Right atrium auricular region (tissue), 2 donors: ENCODE measurements around the gene CDK10. TPM values are rescaled to one million over a fixed set of nuclear protein-coding genes. Genes with fewer than 3 reads are reported as not detected.
A peak's percentile ranks its signal among the peaks of the same experiment; 100 is the strongest.

ENCODE experiments used
- DNase-seq: peaks from one replicate; pipeline ENCODE4 v3.0.0-alpha.2; 2019; ENCODE audit warnings: low spot score
- H3K27ac ChIP-seq, 2 donors: fragments of 200-600 bp; sonication (generic); 1 replicate in 1 of 2; 2 replicates in 1 of 2; pipeline ENCODE4 v1.5.1; 2016 to 2019
- H3K27me3 ChIP-seq, 2 donors: fragments of 200-600 bp; sonication (generic); one replicate each; pipeline versions ENCODE4 v1.5.1 to v1.6.0; 2017 to 2019
- H3K36me3 ChIP-seq: fragments of 200-600 bp; sonication (generic); one replicate; pipeline ENCODE4 v1.5.1; 2016
- H3K4me1 ChIP-seq, 2 donors: fragments of 200-600 bp; sonication (generic); one replicate each; pipeline versions ENCODE4 v1.5.1 to v1.6.0; 2017 to 2019
- H3K4me3 ChIP-seq, 2 donors: fragments of 200-600 bp; sonication (generic); 1 replicate in 1 of 2; 2 replicates in 1 of 2; pipeline ENCODE4 v1.5.1; 2017 to 2019; ENCODE audit warnings: mild to moderate bottlenecking in 1 of 2, moderate library complexity in 1 of 2
- H3K9me3 ChIP-seq, 2 donors: fragments of 200-600 bp; sonication (generic); one replicate each; pipeline ENCODE4 v1.5.1; 2019
- CTCF ChIP-seq, 2 donors: fragments of 200-600 bp; sonication (generic); IDR thresholded peaks; one replicate each; pipeline ENCODE4 v1.5.1; 2019; ENCODE audit warnings: antibody characterized with exemption in 2 of 2
- total RNA-seq, 2 donors: library from RNA; depleted of rRNA; stranded (reverse); fragments of >200 nt; gene quantifications; one replicate each; pipeline ENCODE4 v1.1.0, GENCODE V29; 2016

Gene CDK10
- total RNA-seq, 2 donors from 2014 or later: 13.8 to 20.2 TPM

DNA sequence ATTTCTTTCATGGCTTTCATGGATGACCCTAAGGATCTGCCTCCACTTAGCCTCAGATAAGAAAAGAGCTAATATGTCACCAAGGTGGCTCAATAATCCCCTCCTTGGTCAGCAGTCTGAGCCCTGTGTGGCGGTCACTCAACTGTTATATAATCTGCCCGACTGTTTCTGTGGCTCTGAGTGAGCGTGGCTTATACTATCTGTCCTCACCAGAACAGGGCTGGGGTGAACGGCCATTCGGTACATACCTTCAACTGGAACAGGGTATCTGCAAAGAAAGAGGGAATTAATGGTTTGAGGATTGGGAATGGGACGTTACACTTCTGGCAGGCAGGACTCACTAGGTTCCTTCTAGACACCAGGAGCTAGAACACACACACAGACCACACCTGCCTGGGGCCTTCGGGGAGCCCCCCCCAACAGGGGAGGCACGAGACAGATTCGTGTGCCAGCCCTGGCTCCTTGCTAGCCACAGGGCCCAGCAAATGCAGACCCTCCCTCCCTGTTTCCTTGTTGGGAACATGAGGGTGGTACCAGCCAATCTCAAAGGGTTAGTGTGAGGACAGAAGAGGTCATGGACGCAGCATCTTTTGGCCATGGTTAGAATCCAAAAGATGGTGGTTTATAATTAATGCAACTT, 32.7 kb upstream of the CDK10 start:
- Histone ChIP-seq H3K27ac (no peak overlapping the region), H3K4me1 (peaks cover 0 to 19% of the 10 kb centered on the region in 2 donors), H3K4me3 (no peak overlapping the region), H3K9me3 (no peaks in the 10 kb centered on the region), H3K36me3 (peaks cover 10% of the 10 kb centered on the region), H3K27me3 (no peaks in the 10 kb centered on the region)
- no peak for DNase-seq
- no peak for TF ChIP-seq CTCF (IDR thresholded peaks at IDR 0.05)

GRCh38 chr16:89655062-89655643, 31.3 kb upstream of the CDK10 start:
- no peak overlapping the region for H3K27ac ChIP-seq
- peaks cover 4% of the 10 kb centered on the region for H3K36me3 ChIP-seq
- no peak for DNase-seq
- peaks cover 0 to 24% of the 10 kb centered on the region in 2 donors for H3K4me1 ChIP-seq
- H3K9me3 ChIP-seq: no peaks in the 10 kb centered on the region
- TF ChIP-seq CTCF (IDR thresholded peaks at IDR 0.05): no peak
- no peak overlapping the region for H3K4me3 ChIP-seq
- H3K27me3 ChIP-seq: no peaks in the 10 kb centered on the region

DNA sequence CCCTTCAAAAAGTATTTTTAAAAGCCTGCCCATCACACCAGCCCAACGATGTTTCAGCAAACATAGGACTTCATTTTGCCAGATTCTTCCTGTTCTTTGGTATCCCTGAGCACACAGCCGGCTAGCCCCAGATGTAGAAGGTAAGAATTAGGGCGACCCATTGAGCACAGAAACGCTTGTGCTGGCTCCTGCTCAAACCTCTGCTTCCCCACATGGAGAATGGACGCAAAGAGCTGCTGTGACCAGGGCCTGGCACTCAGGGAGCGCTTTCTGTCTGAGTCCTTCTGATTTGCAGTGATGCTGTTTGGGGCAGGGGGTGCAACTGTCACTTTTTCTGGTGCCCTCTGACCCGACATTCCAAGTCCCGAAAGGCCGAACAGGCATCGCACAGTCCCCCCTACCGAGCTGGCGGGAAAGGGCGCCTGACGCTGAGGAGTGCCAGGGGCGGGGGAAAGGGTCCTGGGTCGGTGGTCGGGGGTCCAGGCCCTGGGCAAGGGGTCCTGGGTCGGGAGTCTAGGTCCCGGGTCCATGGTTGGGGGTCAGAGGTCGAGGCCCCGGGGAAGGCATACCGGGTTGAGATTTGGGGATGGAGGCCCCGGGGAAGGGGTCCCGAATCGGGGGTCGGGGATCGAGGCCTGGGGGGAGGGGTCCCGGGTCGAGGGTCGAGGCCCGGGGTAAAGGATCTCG, 29.9 kb upstream of the CDK10 start:
- no peak for DNase-seq
- no peak for TF ChIP-seq CTCF (IDR thresholded peaks at IDR 0.05)
- H3K27ac ChIP-seq: peak overlapping the region; percentile 86

DNA sequence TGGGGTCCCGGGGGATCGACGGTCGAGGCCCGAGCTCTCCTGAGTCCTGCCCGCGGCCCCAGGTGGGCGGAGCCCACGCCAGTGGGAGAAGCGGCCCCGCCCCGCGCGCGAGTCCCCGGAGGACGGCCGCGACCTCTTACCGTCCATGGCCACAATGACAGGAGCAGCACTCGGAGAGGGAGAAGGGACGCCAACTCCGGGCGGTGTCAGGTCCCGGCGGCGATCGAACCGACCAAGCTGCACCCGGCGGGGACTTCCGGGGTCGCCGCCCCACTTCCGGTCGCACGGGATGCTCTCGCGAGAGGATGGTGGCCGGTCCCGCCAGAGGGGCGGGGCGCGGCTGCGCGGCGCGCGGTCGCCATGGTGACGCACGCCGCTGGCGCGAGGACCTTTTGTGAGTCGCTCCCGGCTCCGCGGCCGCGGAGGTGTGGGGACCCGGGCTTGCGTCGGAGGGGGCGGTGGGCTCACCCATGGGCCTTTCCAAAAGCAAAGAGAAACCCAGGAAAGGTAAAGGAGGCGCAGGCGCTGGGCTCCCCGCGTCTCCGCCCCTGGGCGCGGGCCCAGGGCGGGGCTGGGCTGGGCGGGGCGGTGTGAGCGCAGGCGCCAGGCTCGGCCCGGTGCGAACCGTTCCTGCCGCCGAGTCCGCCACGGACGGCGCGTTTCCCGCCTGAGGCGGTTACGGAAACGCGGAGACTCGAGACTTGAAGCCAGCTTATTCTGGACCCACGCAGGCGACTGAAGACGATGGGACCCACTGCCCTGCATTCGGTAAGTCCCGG, 28.9 kb upstream of the CDK10 start, which contains the start of the genes CHMP1A and SPATA33:
CHMP1A (minus strand) TSS at position 267 of the 779 bp plus-strand sequence; CDS start at position 147, 120 bp downstream.
SPATA33 (plus strand) TSS at position 395 of the 779 bp plus-strand sequence; CDS start at position 471, 76 bp downstream.
- peaks cover 0 to 24% of the 10 kb centered on the region in 2 donors for H3K4me1 ChIP-seq
- H3K4me3 ChIP-seq: peak within 1 kb of the TSS; percentile 84 to 99
- no peaks in the 10 kb centered on the region for H3K36me3 ChIP-seq
- DNase-seq: peak; percentile 85
- H3K9me3 ChIP-seq: no peaks in the 10 kb centered on the region
- peak within 1 kb of the TSS; percentile 86 for H3K27ac ChIP-seq
- H3K27me3 ChIP-seq: no peaks in the 10 kb centered on the region
- no peak for TF ChIP-seq CTCF (IDR thresholded peaks at IDR 0.05)

More for the DNA sequence above, 29.9 kb upstream of the CDK10 start:
- H3K27me3 ChIP-seq: no peaks in the 10 kb centered on the region
- no peaks in the 10 kb centered on the region for H3K9me3 ChIP-seq
- no peaks in the 10 kb centered on the region for H3K36me3 ChIP-seq
- peak overlapping the region; percentile 84 to 99 for H3K4me3 ChIP-seq
- H3K4me1 ChIP-seq: peaks cover 0 to 24% of the 10 kb centered on the region in 2 donors

- no peaks in the 10 kb centered on the region for H3K9me3 ChIP-seq
- no peak for DNase-seq
- H3K27ac ChIP-seq: peak overlapping the region; percentile 86
- no peaks in the 10 kb centered on the region for H3K27me3 ChIP-seq
- no peak for TF ChIP-seq CTCF (IDR thresholded peaks at IDR 0.05)
- no peaks in the 10 kb centered on the region for H3K36me3 ChIP-seq
- peak overlapping the region; percentile 84 to 99 for H3K4me3 ChIP-seq
- peaks cover 0 to 24% of the 10 kb centered on the region in 2 donors for H3K4me1 ChIP-seq
Observed at GRCh38 chr16:89658221-89658879, 28.1 kb upstream of the CDK10 start.
